Activated CD8-positive, alpha-beta T cell treated with anti-CD3 and anti-CD28 coated beads for 36 hours (primary cell): Measurements from ENCODE around the gene DOCK3. TPM values are rescaled to one million over a fixed set of nuclear protein-coding genes. Genes with fewer than 3 reads are reported as not detected.
"Not testable (repeated sequence)": the region's sequence is repeated elsewhere in the genome, so short reads cannot be mapped to it uniquely, and the experiment has no call there.

Experiments
- ATAC-seq: fragments of 200-7000 bp; cut with Tn5 transposase; one replicate; pipeline ENCODE4 v1.10.0; 2021; ENCODE audit warnings: mild to moderate bottlenecking, moderate library complexity
- CTCF ChIA-PET: fragments of 350-600 bp; sonication (Branson Sonifier 250); formaldehyde crosslinking; loops from one replicate; lab custom pipeline; 2021; ENCODE audit warnings: antibody characterized with exemption; lab: Charles Lee
- POLR2A ChIA-PET: fragments of 350-600 bp; sonication (Branson Sonifier 250); formaldehyde crosslinking; loops from one replicate; lab custom pipeline; 2021; ENCODE audit warnings: antibody characterized with exemption; lab: Charles Lee
- DNase-seq: peaks from one replicate; pipeline ENCODE4 v3.0.0-alpha.2; 2020
- H3K27ac Mint-ChIP-seq: one replicate; pipeline ENCODE4 v1.8.0; 2021; ENCODE audit warnings: mild to moderate bottlenecking, mixed read lengths
- H3K27me3 Mint-ChIP-seq: one replicate; pipeline ENCODE4 v1.8.0; 2021; ENCODE audit warnings: mixed read lengths
- H3K36me3 Mint-ChIP-seq: one replicate; pipeline ENCODE4 v1.8.0; 2021; ENCODE audit warnings: low read depth, mixed read lengths
- H3K4me1 Mint-ChIP-seq: one replicate; pipeline ENCODE4 v1.8.0; 2021; ENCODE audit warnings: low read depth, mixed read lengths
- H3K4me3 Mint-ChIP-seq: one replicate; pipeline ENCODE4 v1.8.0; 2021; ENCODE audit warnings: mild to moderate bottlenecking, moderate library complexity, mixed read lengths
- H3K9me3 Mint-ChIP-seq: one replicate; pipeline ENCODE4 v1.8.0; 2021; ENCODE audit warnings: mixed read lengths
- intact Hi-C: fragments of 100-400 bp; cut with micrococcal nuclease; formaldehyde crosslinking; loops from one replicate; pipeline ENCODE4 v1.10.0; 2022
- total RNA-seq, 2 experiments: library from RNA; stranded (reverse); gene quantifications; one replicate each; pipeline ENCODE4 v1.2.3, GENCODE V29; 2021
- TF ChIP-seq, protein P1 (sequence below): fragments of 200-600 bp; IDR thresholded peaks from one replicate; pipeline ENCODE4 v1.8.0; 2022; ENCODE audit warnings: antibody characterized with exemption, mild to moderate bottlenecking

Gene DOCK3
- total RNA-seq, 2 experiments from 2014 or later: 3.6 to 4.2 TPM

DNA sequence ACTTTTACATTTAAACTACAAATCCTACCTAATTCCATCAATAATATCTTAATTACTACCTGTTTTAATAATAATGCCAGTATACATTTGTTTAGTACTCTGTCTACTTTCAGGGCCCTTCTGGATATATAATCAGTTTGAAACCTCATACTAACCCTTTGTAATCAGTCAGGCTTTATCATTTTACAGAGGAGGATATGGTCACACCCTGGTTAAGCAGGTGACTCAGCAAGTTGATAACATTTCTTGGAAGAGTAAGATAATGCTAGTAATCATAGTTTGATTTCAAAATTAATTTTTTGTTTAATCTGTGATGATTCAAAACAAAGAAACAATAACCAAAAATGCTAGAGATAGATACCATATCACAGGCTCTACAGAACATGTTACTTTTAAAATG, 502.2 kb downstream of the DOCK3 start:
- intact Hi-C loops: no loop called here
- Mint-ChIP-seq H3K27me3 (no peaks in the 10 kb centered on the region), H3K36me3 (peaks cover 18% of the 10 kb centered on the region), H3K4me1 (no peaks in the 10 kb centered on the region), H3K4me3 (no peak overlapping the region), H3K27ac (no peak overlapping the region), H3K9me3 (peaks cover 18% of the 10 kb centered on the region)
- ChIA-PET POLR2A (no interaction called here), CTCF (no interaction called here)
- ATAC-seq (no peak), DNase-seq (no peak)
- TF ChIP-seq, protein P1, sequence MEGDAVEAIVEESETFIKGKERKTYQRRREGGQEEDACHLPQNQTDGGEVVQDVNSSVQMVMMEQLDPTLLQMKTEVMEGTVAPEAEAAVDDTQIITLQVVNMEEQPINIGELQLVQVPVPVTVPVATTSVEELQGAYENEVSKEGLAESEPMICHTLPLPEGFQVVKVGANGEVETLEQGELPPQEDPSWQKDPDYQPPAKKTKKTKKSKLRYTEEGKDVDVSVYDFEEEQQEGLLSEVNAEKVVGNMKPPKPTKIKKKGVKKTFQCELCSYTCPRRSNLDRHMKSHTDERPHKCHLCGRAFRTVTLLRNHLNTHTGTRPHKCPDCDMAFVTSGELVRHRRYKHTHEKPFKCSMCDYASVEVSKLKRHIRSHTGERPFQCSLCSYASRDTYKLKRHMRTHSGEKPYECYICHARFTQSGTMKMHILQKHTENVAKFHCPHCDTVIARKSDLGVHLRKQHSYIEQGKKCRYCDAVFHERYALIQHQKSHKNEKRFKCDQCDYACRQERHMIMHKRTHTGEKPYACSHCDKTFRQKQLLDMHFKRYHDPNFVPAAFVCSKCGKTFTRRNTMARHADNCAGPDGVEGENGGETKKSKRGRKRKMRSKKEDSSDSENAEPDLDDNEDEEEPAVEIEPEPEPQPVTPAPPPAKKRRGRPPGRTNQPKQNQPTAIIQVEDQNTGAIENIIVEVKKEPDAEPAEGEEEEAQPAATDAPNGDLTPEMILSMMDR: no peak

DNA sequence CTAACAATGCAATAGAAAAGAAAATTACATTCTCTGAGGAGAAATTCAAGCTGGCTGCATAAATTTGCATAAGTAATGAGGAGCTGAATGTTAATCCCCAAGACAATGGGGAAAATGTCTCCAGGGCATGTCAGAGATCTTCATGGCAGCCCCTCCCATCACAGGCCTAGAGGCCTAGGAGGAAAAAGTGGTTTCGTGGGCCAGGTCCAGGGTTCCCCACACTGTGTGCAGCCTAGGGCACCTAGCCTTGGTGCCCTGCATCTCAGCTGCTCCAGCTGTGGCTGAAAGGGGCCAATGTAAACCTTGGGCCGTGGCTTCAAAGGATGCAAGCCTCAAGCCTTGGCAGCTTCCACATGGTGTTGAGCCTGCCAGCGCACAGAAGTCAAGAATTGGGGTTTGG, 511.7 kb downstream of the DOCK3 start:
- intact Hi-C loops, H3K27ac Mint-ChIP-seq, H3K27me3 Mint-ChIP-seq, H3K36me3 Mint-ChIP-seq, POLR2A ChIA-PET, H3K9me3 Mint-ChIP-seq, H3K4me1 Mint-ChIP-seq, DNase-seq, H3K4me3 Mint-ChIP-seq, ATAC-seq, CTCF ChIA-PET: not testable (repeated sequence)

DNA sequence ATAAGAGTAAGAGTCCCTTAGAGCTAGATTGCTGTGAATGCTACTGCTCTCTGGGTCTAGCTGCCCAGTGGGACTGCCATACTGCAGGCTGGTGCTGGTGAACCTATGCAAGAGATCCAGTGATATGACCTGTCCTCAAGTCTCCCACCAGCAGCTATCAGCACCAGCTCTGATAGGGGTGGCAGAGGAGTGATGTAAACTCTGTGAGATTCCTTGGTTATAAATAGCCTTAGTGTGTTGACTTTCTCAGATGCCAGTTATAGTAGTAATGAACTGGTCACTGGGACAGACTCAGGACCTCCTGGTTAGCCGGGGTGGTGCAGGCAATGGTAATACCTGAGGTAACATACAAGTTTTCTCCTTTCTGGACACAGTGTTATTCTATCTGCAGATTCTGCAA, 515.5 kb downstream of the DOCK3 start:
- no peaks in the 10 kb centered on the region for H3K36me3 Mint-ChIP-seq
- DNase-seq: no peak
- POLR2A ChIA-PET: no interaction called here
- H3K9me3 Mint-ChIP-seq: peaks cover 9% of the 10 kb centered on the region
- TF ChIP-seq, protein P1: no peak
- no peak overlapping the region for H3K4me3 Mint-ChIP-seq
- peaks cover 20% of the 10 kb centered on the region for H3K4me1 Mint-ChIP-seq
- H3K27ac Mint-ChIP-seq: no peak overlapping the region
- CTCF ChIA-PET: no interaction called here
- ATAC-seq: no peak
- intact Hi-C loops: no loop called here
- no peaks in the 10 kb centered on the region for H3K27me3 Mint-ChIP-seq

DNA sequence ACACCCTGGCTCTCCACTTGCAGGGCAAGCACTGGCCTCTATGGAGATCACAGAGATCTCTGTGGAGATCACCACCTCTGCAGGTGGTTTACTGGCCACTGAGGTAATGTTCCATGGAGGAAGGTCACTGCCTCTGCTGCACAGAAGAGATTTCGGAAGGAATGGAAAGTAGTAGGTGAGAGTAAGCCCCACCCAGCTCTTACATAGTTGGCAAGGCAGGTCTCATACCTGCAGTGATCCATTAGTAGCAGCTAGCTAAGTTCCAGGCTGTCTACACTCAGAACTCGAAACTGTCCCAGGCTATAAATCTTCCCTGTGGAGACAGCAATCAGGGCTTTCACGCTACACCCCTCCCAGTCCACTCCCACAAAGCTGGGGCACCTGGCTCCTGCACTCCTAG, 516.1 kb downstream of the DOCK3 start:
- H3K27ac Mint-ChIP-seq: no peak overlapping the region
- CTCF ChIA-PET: no interaction called here
- H3K4me3 Mint-ChIP-seq: no peak overlapping the region

DNA sequence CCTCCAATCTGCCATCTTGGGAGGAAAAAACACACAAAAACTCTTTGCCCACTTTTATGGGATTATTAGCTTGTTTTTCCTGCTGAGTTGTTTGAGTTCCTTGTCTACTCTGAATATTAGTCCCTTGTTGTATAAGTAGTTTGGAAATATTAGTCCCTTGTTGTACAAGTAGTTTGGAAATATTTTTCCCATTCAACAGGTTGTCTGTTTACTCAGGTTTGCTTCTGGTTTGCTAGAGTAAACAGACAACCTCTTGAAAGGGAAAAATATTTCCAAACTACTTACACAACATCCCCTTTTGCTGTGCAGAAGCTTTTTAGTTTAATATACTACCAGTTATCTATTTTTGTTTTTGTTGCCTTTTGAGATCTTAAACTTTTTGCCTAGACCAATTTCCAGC, 517.0 kb downstream of the DOCK3 start:
- Mint-ChIP-seq H3K4me3 (no peak overlapping the region), H3K4me1 (peaks cover 23% of the 10 kb centered on the region), H3K9me3 (peaks cover 3% of the 10 kb centered on the region), H3K36me3 (no peaks in the 10 kb centered on the region), H3K27me3 (no peaks in the 10 kb centered on the region), H3K27ac (no peak overlapping the region)
- TF ChIP-seq, protein P1: no peak
- intact Hi-C loops: no loop called here
- CTCF ChIA-PET: no interaction called here
- POLR2A ChIA-PET: no interaction called here
- DNase-seq (no peak), ATAC-seq (no peak)

More for the DNA sequence above, 516.1 kb downstream of the DOCK3 start:
- Mint-ChIP-seq H3K4me1 (peaks cover 23% of the 10 kb centered on the region), H3K9me3 (peaks cover 6% of the 10 kb centered on the region), H3K27me3 (no peaks in the 10 kb centered on the region), H3K36me3 (no peaks in the 10 kb centered on the region)
- POLR2A ChIA-PET: no interaction called here
- no peak for DNase-seq
- ATAC-seq: no peak
- intact Hi-C loops: no loop called here
- TF ChIP-seq, protein P1: no peak

DNA sequence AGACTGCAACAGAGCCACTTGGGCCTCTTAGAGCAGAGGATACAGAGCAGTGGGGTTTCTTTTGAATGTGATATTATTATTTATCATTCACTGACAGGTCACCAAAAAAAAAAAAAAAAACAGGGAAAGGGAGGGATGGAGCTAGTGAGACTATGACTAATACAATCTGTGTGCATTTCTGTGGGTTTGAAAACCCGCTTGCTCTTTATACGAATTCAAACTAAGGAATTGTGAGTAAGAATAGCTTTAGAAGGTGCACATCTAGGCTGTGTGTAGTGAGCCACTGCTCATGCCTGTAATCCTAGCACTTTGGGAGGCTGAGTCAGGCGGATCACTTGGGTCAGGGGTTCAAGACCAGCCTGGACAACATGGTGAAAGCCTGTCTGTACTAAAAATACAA, 523.8 kb downstream of the DOCK3 start:
- no peak overlapping the region for H3K4me3 Mint-ChIP-seq
- TF ChIP-seq, protein P1: no peak
- DNase-seq (no peak), ATAC-seq (no peak)
- peaks cover 19% of the 10 kb centered on the region for H3K4me1 Mint-ChIP-seq
- ChIA-PET CTCF (no interaction called here), POLR2A (no interaction called here)
- H3K9me3 Mint-ChIP-seq: peaks cover 4% of the 10 kb centered on the region
- no peaks in the 10 kb centered on the region for H3K27me3 Mint-ChIP-seq
- H3K27ac Mint-ChIP-seq: no peak overlapping the region
- H3K36me3 Mint-ChIP-seq: no peaks in the 10 kb centered on the region
- intact Hi-C loops: no loop called here

DNA sequence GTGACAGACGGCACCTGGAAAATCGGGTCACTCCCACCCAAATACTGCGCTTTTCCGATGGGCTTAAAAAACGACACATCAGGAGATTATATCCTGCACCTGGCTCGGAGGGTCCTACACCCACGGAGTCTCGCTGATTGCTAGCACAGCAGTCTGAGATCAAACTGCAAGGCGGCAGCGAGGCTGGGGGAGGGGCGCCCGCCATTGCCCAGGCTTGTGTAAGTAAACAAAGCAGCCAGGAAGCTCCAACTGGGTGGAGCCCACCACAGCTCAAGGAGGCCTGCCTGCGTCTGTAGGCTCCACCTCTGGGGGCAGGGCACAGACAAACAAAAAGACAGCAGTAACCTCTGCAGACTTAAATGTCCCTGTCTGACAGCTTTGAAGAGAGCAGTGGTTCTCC, 524.6 kb downstream of the DOCK3 start:
- intact Hi-C loops, CTCF ChIA-PET, H3K4me3 Mint-ChIP-seq, H3K36me3 Mint-ChIP-seq, H3K27ac Mint-ChIP-seq, POLR2A ChIA-PET, H3K9me3 Mint-ChIP-seq, H3K27me3 Mint-ChIP-seq, ATAC-seq, DNase-seq: not testable (repeated sequence)
- peaks cover 16% of the 10 kb centered on the region for H3K4me1 Mint-ChIP-seq
